Brain microvascular endothelial cell (primary cell): ENCODE data around the gene SLC25A33.
A peak's percentile ranks its signal among the peaks of the same experiment; 100 is the strongest.

Source experiments
- DNase-seq: peaks from one replicate; pipeline ENCODE4 v3.0.0-alpha.2; 2020
- H3K27ac ChIP-seq: fragments of 250-450 bp; sonication (Bioruptor Pico); 2 replicates; pipeline ENCODE4 v1.5.1; 2020; ENCODE audit warnings: mild to moderate bottlenecking, moderate library complexity
- H3K27me3 ChIP-seq: fragments of 250-450 bp; sonication (Bioruptor Pico); replicated peaks from 2 replicates; pipeline ENCODE4 v1.5.1; 2020; ENCODE audit warnings: mild to moderate bottlenecking
- H3K36me3 ChIP-seq: fragments of 250-450 bp; sonication (Bioruptor Pico); replicated peaks from 2 replicates; pipeline ENCODE4 v1.5.1; 2020; ENCODE audit warnings: mild to moderate bottlenecking
- H3K4me3 ChIP-seq: 2 replicates; pipeline ENCODE4 v1.5.1; 2011; ENCODE audit warnings: low read depth, mild to moderate bottlenecking, control low read depth, low read length, moderate library complexity
- CTCF ChIP-seq: IDR thresholded peaks from 2 replicates; pipeline ENCODE4 v1.5.1; 2011; ENCODE audit warnings: low read depth, mild to moderate bottlenecking, moderate library complexity, low read length, control low read depth, inconsistent platforms; ENCODE audit errors: missing control alignments
- in situ Hi-C: cut with HindIII; loops from 2 replicates; pipeline ENCODE4 v1.10.0; 2017; ENCODE audit warnings: low sequenced_read_pairs, low pct_ligation_motif_present

The SLC25A33 gene

GRCh38 chr1:9539165-9539828, at the start of gene SLC25A33:
SLC25A33 (plus strand) TSS chr1:9539465; CDS start chr1:9539692, 227 bp downstream.
- Histone ChIP-seq H3K4me3 (peak within 1 kb of the TSS; percentile 76), H3K36me3 (no peaks in the 10 kb centered on the region), H3K27me3 (no peaks in the 10 kb centered on the region), H3K27ac (peak within 1 kb of the TSS; percentile 78)
- TF ChIP-seq CTCF: no peak
- peak; percentile 96 for DNase-seq
- in situ Hi-C loops: no loop called here

GRCh38 chr1:9490605-9491339, 48.5 kb upstream of the SLC25A33 start:
- Histone ChIP-seq H3K27ac (no peak overlapping the region), H3K36me3 (no peaks in the 10 kb centered on the region), H3K4me3 (no peak overlapping the region), H3K27me3 (no peaks in the 10 kb centered on the region)
- in situ Hi-C loops: no loop called here
- peak; percentile 91 for TF ChIP-seq CTCF
- peak; percentile 78 for DNase-seq

- in situ Hi-C loops: no loop called here
- Histone ChIP-seq H3K4me3 (no peak overlapping the region), H3K27me3 (no peaks in the 10 kb centered on the region), H3K27ac (no peak overlapping the region), H3K36me3 (no peaks in the 10 kb centered on the region)
- DNase-seq: no peak
- TF ChIP-seq CTCF: no peak
Observed at GRCh38 chr1:9493326-9493725, 45.9 kb upstream of the SLC25A33 start.

- peak overlapping the region; percentile 15 for H3K4me3 ChIP-seq
Observed at GRCh38 chr1:9494936-9495758, 44.1 kb upstream of the SLC25A33 start.

GRCh38 chr1:9495854-9496374, 43.4 kb upstream of the SLC25A33 start:
- no peak for DNase-seq
- TF ChIP-seq CTCF: no peak
- Histone ChIP-seq H3K36me3 (no peaks in the 10 kb centered on the region), H3K4me3 (no peak overlapping the region), H3K27me3 (no peaks in the 10 kb centered on the region), H3K27ac (no peak overlapping the region)
- in situ Hi-C loops: no loop called here

More at GRCh38 chr1:9494936-9495758, 44.1 kb upstream of the SLC25A33 start:
- DNase-seq: no peak
- peak; percentile 74 for TF ChIP-seq CTCF
- no peak overlapping the region for H3K27ac ChIP-seq
- no peaks in the 10 kb centered on the region for H3K27me3 ChIP-seq
- H3K36me3 ChIP-seq: no peaks in the 10 kb centered on the region
- in situ Hi-C loops: no loop called here
